Spinal cord (tissue), 10 donors: ENCODE results near the gene PLCL2. TPM values are rescaled to one million over a fixed set of nuclear protein-coding genes. Genes with fewer than 3 reads are reported as not detected.

ENCODE experiments used
- DNase-seq, 6 donors: peaks; one replicate each; pipeline versions ENCODE4 v3.0.0 to v3.0.0-alpha.2; 2013 to 2015; ENCODE audit warnings: low spot score in 6 of 6, low read depth in 4 of 6
- H3K27ac ChIP-seq: one replicate; pipeline ENCODE4 v1.5.1; 2013; ENCODE audit warnings: low read depth, low read length, control low read depth
- H3K27me3 ChIP-seq: one replicate; pipeline ENCODE4 v1.6.1; 2013; ENCODE audit warnings: low read length; ENCODE audit not compliant: control insufficient read depth, insufficient read depth
- H3K36me3 ChIP-seq: one replicate; pipeline ENCODE4 v1.6.1; 2013; ENCODE audit warnings: low read length; ENCODE audit not compliant: control insufficient read depth, insufficient read depth
- H3K4me1 ChIP-seq: one replicate; pipeline ENCODE4 v1.6.1; 2013; ENCODE audit warnings: low read length; ENCODE audit not compliant: control insufficient read depth, insufficient read depth
- H3K4me3 ChIP-seq: one replicate; pipeline ENCODE4 v1.5.1; 2013; ENCODE audit warnings: low read depth, low read length, control low read depth
- H3K9me3 ChIP-seq: one replicate; pipeline ENCODE4 v1.6.1; 2013; ENCODE audit warnings: low read length; ENCODE audit not compliant: control insufficient read depth, insufficient read depth
- WGBS: methylation state at CpG from one replicate; pipeline ENCODE4 v1.1.5; 2013; ENCODE audit warnings: missing lambda C conversion rate; ENCODE audit not compliant: insufficient coverage; 5-methylcytosine and 5-hydroxymethylcytosine counted together
- polyA plus RNA-seq, 2 donors: library from polyadenylated mRNA; unstranded; fragments of 120-200 nt; gene quantifications; one replicate each; pipeline ENCODE4 v1.2.1, GENCODE V29; 2013; ENCODE audit not compliant: insufficient read length in 2 of 2
- total RNA-seq, 2 donors: library from RNA; depleted of rRNA in 1 of 2; stranded (reverse); fragments of 120-200 nt in 1 of 2; fragments of >200 nt in 1 of 2; gene quantifications; one replicate each; pipeline versions ENCODE4 v1.2.3 to v1.2.4, GENCODE V29; 2013 to 2014
- donor health status: healthy.

PLCL2 gene
- total and polyA plus RNA-seq, 4 donors = 17.1 to 57.5 (median 23.9) TPM

GRCh38 chr3:16888356-16888755 is 3.6 kb downstream of the PLCL2 start:
- H3K4me1 ChIP-seq = peaks cover 12% of the 10 kb centered on the region
- no peaks in the 10 kb centered on the region for H3K36me3 ChIP-seq
- no peaks in the 10 kb centered on the region for H3K9me3 ChIP-seq
- no peak for DNase-seq
- WGBS = no CpG with 5 or more reads among the region's 3 CpGs
- no peak overlapping the region for H3K4me3 ChIP-seq
- no peaks in the 10 kb centered on the region for H3K27me3 ChIP-seq
- no peak overlapping the region for H3K27ac ChIP-seq

- Histone ChIP-seq H3K4me1 (peaks cover 5% of the 10 kb centered on the region), H3K4me3 (no peak overlapping the region), H3K9me3 (no peaks in the 10 kb centered on the region), H3K27me3 (no peaks in the 10 kb centered on the region), H3K36me3 (no peaks in the 10 kb centered on the region), H3K27ac (no peak overlapping the region)
- 92% methylated on average over 2 of the region's 9 CpGs for WGBS
- no peak for DNase-seq
These were observed 4.2 kb downstream of the PLCL2 start for GRCh38 chr3:16888785-16889607.

- Histone ChIP-seq H3K36me3 (no peaks in the 10 kb centered on the region), H3K27ac (no peak overlapping the region), H3K27me3 (no peaks in the 10 kb centered on the region), H3K9me3 (no peaks in the 10 kb centered on the region), H3K4me1 (peaks cover 3% of the 10 kb centered on the region), H3K4me3 (no peak overlapping the region)
- no peak for DNase-seq
- WGBS = 69% methylated on average over 5 of the region's 5 CpGs
These were observed 6.0 kb downstream of the PLCL2 start for GRCh38 chr3:16890597-16891333.

GRCh38 chr3:16893618-16894200 is 9.0 kb downstream of the PLCL2 start:
- Histone ChIP-seq H3K36me3 (no peaks in the 10 kb centered on the region), H3K27ac (no peak overlapping the region), H3K4me3 (no peak overlapping the region), H3K27me3 (no peaks in the 10 kb centered on the region), H3K4me1 (no peaks in the 10 kb centered on the region), H3K9me3 (no peaks in the 10 kb centered on the region)
- no peak for DNase-seq
- 100% methylated on average over 1 of the region's 1 CpG for WGBS

GRCh38 chr3:16896094-16896627 is 11.4 kb downstream of the PLCL2 start:
- Histone ChIP-seq H3K27me3 (no peaks in the 10 kb centered on the region), H3K27ac (no peak overlapping the region), H3K4me1 (peaks cover 2% of the 10 kb centered on the region), H3K9me3 (no peaks in the 10 kb centered on the region), H3K4me3 (no peak overlapping the region), H3K36me3 (no peaks in the 10 kb centered on the region)
- no peak for DNase-seq
- 93% methylated on average over 4 of the region's 5 CpGs for WGBS

- Histone ChIP-seq H3K27ac (no peak overlapping the region), H3K4me1 (peaks cover 2% of the 10 kb centered on the region), H3K27me3 (no peaks in the 10 kb centered on the region), H3K9me3 (no peaks in the 10 kb centered on the region), H3K36me3 (no peaks in the 10 kb centered on the region), H3K4me3 (no peak overlapping the region)
- 95% methylated on average over 3 of the region's 5 CpGs for WGBS
- DNase-seq = no peak
These were observed 12.1 kb downstream of the PLCL2 start for GRCh38 chr3:16896820-16897219.

- 56% methylated on average over 7 of the region's 11 CpGs for WGBS
- Histone ChIP-seq H3K9me3 (no peaks in the 10 kb centered on the region), H3K27me3 (no peaks in the 10 kb centered on the region), H3K4me3 (no peak overlapping the region), H3K36me3 (no peaks in the 10 kb centered on the region), H3K27ac (no peak overlapping the region), H3K4me1 (peaks cover 2% of the 10 kb centered on the region)
- no peak for DNase-seq
These were observed 12.6 kb downstream of the PLCL2 start for GRCh38 chr3:16897254-16897926.

- no peak for DNase-seq
- Histone ChIP-seq H3K4me3 (no peak overlapping the region), H3K4me1 (peaks cover 2% of the 10 kb centered on the region), H3K27ac (no peak overlapping the region), H3K36me3 (no peaks in the 10 kb centered on the region), H3K9me3 (no peaks in the 10 kb centered on the region), H3K27me3 (no peaks in the 10 kb centered on the region)
- WGBS = 86% methylated on average over 4 of the region's 7 CpGs
These were observed 14.0 kb downstream of the PLCL2 start for GRCh38 chr3:16898595-16899395.

GRCh38 chr3:16899919-16900318 is 15.2 kb downstream of the PLCL2 start:
- Histone ChIP-seq H3K27me3 (no peaks in the 10 kb centered on the region), H3K36me3 (no peaks in the 10 kb centered on the region), H3K4me1 (peaks cover 2% of the 10 kb centered on the region), H3K9me3 (no peaks in the 10 kb centered on the region), H3K4me3 (no peak overlapping the region), H3K27ac (no peak overlapping the region)
- no CpG with 5 or more reads among the region's 1 CpG for WGBS
- DNase-seq = no peak
